GM12872 (cell line): Measurements from ENCODE around the gene GPR17.

Source experiments
- TF ChIP-seq, protein P1 (sequence below): IDR thresholded peaks from 3 replicates; pipeline ENCODE4 v1.5.1; 2011; ENCODE audit warnings: low read depth, mild to moderate bottlenecking, low read length, moderate library complexity; ENCODE audit not compliant: insufficient read depth

The GPR17 gene

DNA sequence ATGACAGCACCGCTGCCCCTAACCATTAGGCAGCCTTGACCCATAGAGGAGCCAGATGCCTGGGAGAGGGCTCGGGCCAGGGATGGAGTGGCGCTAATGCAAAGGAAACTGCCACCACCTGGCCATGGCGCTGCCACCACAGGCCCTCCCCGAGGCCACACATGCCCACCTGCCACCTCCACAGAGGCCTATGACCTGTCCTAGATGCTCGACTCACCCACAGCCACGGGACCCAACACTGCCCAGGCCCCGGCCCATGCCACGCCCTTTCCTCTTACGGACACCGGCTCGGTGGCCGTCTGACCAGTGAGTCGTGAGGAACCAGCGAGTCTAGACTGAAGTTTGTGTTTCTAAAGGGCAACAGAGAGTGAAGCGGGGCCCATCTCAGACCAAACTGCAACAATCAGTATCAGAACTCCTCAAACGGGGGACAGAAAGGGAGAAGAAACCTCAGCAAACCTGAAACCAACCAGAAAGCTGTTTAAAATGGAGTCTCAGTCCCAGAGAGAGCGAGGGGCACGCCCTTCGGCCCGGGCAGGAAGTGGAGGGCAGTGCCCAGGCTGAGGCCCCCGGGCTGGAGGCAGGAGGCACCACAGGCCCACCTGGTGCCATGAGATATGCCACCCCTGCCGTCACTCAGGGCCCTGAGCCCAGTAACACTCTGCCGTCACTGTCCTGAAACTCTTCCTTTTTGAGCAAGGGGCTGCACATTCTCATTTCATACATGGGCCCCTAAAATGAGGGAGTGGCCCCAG lies 711 bp downstream of the GPR17 start:
- TF ChIP-seq, protein P1, sequence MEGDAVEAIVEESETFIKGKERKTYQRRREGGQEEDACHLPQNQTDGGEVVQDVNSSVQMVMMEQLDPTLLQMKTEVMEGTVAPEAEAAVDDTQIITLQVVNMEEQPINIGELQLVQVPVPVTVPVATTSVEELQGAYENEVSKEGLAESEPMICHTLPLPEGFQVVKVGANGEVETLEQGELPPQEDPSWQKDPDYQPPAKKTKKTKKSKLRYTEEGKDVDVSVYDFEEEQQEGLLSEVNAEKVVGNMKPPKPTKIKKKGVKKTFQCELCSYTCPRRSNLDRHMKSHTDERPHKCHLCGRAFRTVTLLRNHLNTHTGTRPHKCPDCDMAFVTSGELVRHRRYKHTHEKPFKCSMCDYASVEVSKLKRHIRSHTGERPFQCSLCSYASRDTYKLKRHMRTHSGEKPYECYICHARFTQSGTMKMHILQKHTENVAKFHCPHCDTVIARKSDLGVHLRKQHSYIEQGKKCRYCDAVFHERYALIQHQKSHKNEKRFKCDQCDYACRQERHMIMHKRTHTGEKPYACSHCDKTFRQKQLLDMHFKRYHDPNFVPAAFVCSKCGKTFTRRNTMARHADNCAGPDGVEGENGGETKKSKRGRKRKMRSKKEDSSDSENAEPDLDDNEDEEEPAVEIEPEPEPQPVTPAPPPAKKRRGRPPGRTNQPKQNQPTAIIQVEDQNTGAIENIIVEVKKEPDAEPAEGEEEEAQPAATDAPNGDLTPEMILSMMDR, result no peak

DNA sequence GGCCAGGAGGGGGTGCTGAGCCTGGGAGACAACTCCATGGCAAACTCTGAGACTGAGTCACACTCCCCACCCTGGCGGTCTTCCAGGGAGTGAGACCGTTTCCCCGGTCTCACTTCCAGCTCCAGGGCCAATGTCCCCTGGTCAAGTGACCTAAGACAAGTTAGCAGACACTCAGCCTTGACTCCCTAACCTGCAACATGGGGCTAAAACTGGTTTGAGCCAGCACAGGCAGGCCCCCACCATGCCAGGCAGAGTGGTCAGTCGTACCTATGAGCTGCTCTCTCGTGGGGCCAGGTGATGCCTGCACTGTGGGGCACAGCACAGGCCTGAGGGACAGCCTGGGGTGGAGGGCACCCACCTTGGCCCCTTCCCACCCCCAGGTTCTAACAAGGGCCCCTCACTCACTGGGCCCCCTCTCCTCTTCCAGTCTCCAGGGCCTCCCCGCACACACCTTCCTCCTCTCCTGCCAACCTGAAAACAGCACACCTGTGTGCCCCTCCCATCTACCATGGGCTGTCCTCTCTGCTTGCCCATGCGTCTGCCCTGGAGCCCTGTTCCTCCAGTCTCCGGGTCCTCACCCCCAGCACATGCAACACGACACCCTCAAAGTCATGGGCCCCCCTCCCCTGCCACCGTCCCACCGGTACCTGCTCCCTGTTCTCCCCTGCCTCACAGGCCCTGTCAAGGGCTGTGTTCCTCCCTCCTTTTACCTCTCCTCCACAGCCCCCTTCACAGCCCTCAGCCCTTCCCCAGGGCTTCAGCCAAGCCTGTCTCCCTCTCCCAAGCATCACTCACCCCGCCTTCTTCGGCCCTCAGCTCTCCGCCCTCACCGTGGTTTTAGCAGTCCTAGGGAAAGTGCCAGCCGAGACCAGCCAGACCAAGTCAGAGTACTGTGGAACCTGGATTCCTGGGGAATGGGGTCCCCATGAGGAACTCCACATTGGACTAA lies 1.6 kb downstream of the GPR17 start:
- TF ChIP-seq, protein P1, result no peak

DNA sequence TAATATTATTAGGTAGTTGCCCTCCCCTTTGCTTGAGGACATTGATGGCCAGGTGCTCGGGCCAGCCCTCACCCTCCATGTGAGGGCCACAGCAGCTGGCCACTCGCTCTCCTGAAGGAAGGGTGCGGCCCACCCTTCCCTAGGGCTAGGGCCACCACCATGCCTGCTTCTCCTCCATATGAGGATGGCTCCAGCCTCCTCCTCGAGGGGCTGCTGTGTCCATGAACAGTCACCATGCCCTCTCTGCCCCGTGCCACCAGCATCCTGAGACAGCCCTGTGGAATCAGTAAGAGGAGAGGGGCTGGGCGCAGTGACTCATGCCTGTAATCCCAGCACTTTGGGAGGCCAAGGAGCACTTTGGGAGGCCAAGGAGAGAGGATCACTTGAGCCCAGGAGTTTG lies 2.4 kb downstream of the GPR17 start:
- TF ChIP-seq, protein P1, result no peak

DNA sequence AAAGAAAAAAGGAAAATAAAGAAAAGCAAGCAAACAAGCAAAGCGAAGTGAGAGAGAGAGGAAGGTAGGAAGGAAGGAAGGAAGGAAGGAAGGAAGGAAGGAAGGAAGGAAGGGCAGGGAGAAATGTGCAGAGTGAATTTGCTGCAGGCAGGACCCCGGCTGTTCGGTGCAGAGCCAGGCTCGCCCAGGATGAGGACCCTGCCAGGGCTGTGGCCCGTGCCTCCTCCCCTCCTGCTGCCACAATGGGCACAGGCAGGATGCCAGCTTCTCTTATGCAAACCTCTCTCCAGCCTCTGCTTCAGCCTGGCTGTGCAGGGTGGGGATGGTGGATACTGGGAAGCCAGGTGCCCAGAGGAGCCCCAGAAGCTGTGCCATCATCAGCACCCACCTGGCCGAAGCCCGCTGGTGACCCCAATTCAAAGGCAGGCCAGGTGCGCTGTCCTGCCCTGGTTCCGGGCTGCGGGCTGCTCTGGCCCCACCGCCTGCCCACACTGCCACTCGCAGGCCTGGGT lies 3.2 kb downstream of the GPR17 start:
- TF ChIP-seq, protein P1, result no peak

DNA sequence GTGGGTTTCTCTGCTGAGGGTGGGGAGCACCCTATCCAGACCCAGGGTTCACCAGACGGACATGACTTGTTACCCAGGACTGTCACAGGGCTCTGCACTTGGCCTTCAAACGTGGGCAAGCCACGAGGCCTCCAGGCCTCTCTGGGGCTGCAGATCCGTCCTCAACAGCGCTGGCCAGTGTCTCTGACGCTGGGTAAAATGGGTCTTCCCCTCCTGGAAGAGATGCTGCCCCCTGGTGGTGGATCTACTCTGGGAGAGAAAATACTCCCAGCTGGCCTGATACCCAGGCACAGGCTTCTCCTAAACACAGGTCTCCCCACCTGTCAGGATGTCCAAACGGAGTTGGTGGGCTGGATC lies 3.7 kb downstream of the GPR17 start:
- TF ChIP-seq, protein P1, result peak; percentile 89

DNA sequence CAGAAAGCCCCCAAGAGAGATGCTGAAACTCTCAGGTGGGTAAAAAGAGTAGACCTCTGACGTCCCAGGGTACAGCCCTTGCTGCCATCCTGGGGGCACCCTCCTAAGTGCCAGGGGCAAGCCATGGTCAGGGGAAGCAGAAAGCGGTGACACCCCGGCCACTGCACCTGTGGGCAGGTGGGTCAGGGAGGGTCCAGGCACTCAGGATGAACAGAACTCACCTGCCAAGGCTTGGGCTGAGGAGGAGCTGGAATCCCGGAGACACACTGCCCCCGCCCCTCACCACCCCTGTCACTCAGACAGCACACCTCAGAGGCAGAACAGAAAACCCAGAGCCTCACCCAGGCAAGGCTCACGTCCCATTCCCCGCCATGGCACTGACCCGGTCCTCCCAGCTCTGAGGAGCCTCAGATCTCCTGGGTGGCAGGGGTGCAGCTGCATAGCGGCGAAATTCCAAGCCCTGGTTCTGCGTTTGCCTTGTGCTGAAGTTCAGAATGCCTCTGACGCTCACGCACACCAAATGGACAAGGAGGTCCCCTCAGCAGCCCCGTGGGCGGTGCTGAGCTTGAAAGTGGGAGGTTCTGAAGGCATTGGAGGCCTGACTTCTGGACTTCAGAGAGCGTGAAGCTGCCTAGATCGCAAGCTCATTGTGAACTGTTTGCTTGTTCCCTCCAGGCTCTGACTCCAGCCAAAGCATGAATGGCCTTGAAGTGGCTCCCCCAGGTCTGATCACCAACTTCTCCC lies 4.3 kb downstream of the GPR17 start:
- TF ChIP-seq, protein P1, result no peak
